ENCODE data around the gene PPP6R2. TPM values are rescaled to one million over a fixed set of nuclear protein-coding genes. Genes with fewer than 3 reads are reported as not detected.

PPP6R2 gene
- total and polyA plus RNA-seq, 9 of the 15 experiments (the other 6 are each of a cell fraction or from before 2014, with no cell fraction given), result 0.32 to 39.8 (median 21.4) TPM

DNA sequence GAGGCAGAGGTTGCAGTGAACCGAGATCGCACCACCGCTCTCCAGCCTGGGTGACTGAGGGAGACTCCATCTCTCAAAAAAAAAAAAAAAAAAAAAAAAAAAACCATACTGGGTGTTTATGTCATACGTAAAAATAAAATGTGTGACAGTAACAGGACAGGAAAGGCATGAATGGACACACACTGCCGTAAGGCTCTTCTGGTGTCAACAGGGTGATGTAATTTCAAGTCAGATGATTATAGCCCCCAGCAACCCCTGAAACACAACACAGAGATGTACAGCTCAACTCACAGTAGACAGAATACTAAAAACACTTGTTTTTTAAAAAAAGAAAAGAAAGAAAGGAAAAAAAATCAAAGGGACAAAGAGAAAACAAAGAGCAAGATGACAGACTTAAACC is 109.5 kb downstream of the PPP6R2 start:
- Histone ChIP-seq H3K36me3 (ENCODE audit: control insufficient read depth, insufficient read depth, low read length) (peaks cover 47% of the 10 kb centered on the region; the same call in 1 of the 3 replicates), H3K79me2 (ENCODE audit: control insufficient read depth, insufficient read depth, low read length) (no peaks in the 10 kb centered on the region), H3K9ac (ENCODE audit: insufficient read depth in 1 of 2, low read depth in 2 of 2, low read length in 2 of 2) (no peak overlapping the region), H3K27me3 (ENCODE audit: control insufficient read depth in 2 of 2, insufficient read depth in 2 of 2, low read length in 2 of 2) (no peaks in the 10 kb centered on the region), H3K4me2 (ENCODE audit: insufficient read depth, low read length) (no peak overlapping the region), H3K9me3 (replicated peaks; ENCODE audit: control insufficient read depth, insufficient read depth, low read depth, low read length) (no peaks in the 10 kb centered on the region), H3K4me1 (replicated peaks in 1 of 2; ENCODE audit: control insufficient read depth in 2 of 2, insufficient read depth in 2 of 2, low read length in 2 of 2) (peaks cover 0 to 20% of the 10 kb centered on the region in 2 experiments; a peak in 2 of 5 replicates), H3K27ac (ENCODE audit: extremely low read depth, low read depth, low read length) (peak overlapping the region; percentile 31; the same call in 1 of the 3 replicates), H2AFZ (ENCODE audit: low read depth, low read length) (no peak overlapping the region), H4K20me1 (replicated peaks; ENCODE audit: control insufficient read depth, insufficient read depth, low read length) (no peaks in the 10 kb centered on the region), H3K9me1 (ENCODE audit: control insufficient read depth, insufficient read depth, low read length) (peaks cover 2% of the 10 kb centered on the region), H3K4me3 (no peak overlapping the region)
- ATAC-seq (no peak), DNase-seq (ENCODE audit: extremely low read depth in 1 of 4, low spot score in 3 of 4) (no peak), FAIRE-seq (peak; percentile 15)
- TF ChIP-seq GTF2E2 (tag; IDR thresholded peaks at IDR 0.05) (no peak), CEBPG (CRISPR knock-in tag; IDR thresholded peaks at IDR 0.05) (no peak), CEBPG (tag; conservative IDR thresholded peaks at IDR 0.05 in 1 of 2, IDR thresholded peaks at IDR 0.05 in 1 of 2) (peak in 1 of 2 experiments; percentile 64; a peak in 2 of 4 replicates), ZNF592 (IDR thresholded peaks at IDR 0.05) (no peak), POLR2AphosphoS2 (IDR thresholded peaks at IDR 0.05; ENCODE audit: low read length) (no peak), ZNF511 (CRISPR knock-in tag; IDR thresholded peaks at IDR 0.05) (no peak)
- TF ChIP-seq, protein P1, sequence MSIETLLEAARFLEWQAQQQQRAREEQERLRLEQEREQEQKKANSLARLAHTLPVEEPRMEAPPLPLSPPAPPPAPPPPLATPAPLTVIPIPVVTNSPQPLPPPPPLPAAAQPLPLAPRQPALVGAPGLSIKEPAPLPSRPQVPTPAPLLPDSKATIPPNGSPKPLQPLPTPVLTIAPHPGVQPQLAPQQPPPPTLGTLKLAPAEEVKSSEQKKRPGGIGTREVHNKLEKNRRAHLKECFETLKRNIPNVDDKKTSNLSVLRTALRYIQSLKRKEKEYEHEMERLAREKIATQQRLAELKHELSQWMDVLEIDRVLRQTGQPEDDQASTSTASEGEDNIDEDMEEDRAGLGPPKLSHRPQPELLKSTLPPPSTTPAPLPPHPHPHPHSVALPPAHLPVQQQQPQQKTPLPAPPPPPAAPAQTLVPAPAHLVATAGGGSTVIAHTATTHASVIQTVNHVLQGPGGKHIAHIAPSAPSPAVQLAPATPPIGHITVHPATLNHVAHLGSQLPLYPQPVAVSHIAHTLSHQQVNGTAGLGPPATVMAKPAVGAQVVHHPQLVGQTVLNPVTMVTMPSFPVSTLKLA (conservative IDR thresholded peaks at IDR 0.05), result no peak
- TF ChIP-seq, protein P2, sequence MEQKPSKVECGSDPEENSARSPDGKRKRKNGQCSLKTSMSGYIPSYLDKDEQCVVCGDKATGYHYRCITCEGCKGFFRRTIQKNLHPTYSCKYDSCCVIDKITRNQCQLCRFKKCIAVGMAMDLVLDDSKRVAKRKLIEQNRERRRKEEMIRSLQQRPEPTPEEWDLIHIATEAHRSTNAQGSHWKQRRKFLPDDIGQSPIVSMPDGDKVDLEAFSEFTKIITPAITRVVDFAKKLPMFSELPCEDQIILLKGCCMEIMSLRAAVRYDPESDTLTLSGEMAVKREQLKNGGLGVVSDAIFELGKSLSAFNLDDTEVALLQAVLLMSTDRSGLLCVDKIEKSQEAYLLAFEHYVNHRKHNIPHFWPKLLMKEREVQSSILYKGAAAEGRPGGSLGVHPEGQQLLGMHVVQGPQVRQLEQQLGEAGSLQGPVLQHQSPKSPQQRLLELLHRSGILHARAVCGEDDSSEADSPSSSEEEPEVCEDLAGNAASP (IDR thresholded peaks at IDR 0.05), result no peak
- CTCF ChIA-PET (ENCODE audit: low intra/inter-chr PET ratio), result interaction anchor here (0.7 kb wide), 1 partner anchor 113 kb away, joined by 3 read pairs; no protein-coding TSS in a partner anchor
- in situ Hi-C loops (cut with MboI), result no loop called here
- intact Hi-C loops (cut with micrococcal nuclease), result no loop called here
- BruUV-seq (replicated peaks), result no TSS peak
- POLR2A ChIA-PET, result interaction anchor here (1.0 kb wide), 1 partner anchor 33 kb away, joined by 3 read pairs; no protein-coding TSS in a partner anchor
- WGBS (ENCODE audit: insufficient coverage, low coverage, missing lambda C conversion rate), result 68% methylated on average over 3 of the region's 5 CpGs
